ENCODE data around the gene ZDHHC1.
"Not testable (repeated sequence)": the region's sequence is repeated elsewhere in the genome, so short reads cannot be mapped to it uniquely, and the experiment has no call there.

The ZDHHC1 gene

DNA sequence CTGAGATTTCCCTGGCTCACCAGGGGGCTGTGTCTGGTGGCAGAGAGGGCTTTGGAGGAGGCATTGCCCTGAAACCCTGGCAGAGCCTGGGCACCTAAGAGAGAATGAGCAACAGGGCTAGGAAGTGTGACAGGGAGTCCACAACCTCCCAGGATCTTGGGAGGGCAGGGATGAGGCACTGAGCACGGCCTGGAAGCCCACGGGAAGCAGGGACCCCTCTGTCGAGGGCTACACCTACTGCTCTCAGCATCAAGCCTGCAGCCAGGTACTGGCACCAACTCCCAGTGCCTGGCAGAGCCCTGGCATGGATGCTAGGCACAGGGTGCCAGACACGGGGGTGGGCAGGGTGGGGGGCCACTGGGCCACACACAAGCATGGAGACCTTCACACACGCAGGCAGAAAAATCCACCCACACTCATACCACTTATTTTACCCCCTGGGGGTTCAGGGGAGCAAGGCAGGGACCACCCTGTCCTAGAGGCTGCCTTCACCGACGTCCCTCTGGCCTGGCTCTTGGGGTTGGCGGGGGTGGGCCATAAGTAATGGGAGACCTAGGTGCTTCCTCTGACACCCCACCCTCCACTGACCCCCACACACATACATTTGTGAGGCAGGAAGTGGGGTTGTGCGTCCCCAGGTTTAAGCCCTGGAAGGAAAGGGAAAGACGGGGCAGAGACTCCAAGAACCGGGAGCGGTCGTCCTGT is 13.7 kb upstream of the ZDHHC1 start:
- no peak for DNase-seq

GRCh38 chr16:67429053-67429798 is 12.9 kb upstream of the ZDHHC1 start:
- no peak for DNase-seq

DNA sequence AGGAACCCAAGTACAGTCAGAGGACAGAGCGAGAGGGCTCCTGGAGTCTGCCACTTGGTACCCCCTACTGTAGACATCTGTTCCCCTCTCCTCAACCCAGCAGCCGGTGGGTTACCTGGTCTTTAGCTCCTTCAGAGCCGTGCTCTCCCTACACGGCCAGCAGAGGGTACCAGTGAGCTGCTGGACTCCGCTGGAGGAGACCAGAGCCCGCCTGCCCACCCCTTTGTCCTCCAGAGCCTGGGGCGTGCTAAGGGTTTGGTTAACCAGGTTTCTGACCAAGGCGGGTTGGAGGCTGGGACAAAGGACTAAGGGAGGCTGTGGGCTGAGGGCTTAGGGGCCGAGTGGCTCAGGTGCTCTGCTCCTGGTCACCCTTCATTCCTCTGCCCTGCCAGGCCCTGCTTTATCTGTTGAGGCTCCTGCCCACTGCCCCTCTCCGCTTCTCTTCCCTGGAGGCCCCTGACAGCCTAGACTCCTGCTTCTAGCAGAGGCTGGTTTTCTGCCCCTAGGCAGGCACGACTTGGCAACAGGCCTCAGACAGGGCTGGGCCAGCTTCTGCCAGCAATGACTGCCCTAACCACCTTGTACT is 12.0 kb upstream of the ZDHHC1 start:
- peak; percentile 92 for DNase-seq

- no peak for DNase-seq
Observed at GRCh38 chr16:67426950-67427349, 10.7 kb upstream of the ZDHHC1 start.

GRCh38 chr16:67426022-67426421 is 9.7 kb upstream of the ZDHHC1 start:
- no peak for DNase-seq

DNA sequence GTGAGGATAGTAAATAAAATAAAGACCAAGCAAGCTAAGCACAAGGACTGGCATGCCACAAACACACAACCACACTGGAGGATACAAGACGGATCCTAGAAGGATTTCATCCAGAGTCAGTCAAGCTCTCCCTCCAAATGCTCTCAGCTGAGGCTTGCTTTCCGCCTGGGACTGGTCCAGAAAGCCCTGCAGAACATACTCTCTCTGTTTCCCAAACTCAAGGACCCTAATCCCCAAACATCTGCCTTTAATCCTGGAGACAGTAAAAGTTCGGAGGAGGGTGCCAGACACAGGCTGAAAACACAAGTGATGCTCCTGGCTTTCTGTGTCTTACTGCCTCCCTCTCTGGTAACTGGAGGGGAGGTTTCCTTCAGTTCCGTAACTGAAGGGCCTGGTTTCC is 9.3 kb upstream of the ZDHHC1 start:
- DNase-seq = no peak

DNA sequence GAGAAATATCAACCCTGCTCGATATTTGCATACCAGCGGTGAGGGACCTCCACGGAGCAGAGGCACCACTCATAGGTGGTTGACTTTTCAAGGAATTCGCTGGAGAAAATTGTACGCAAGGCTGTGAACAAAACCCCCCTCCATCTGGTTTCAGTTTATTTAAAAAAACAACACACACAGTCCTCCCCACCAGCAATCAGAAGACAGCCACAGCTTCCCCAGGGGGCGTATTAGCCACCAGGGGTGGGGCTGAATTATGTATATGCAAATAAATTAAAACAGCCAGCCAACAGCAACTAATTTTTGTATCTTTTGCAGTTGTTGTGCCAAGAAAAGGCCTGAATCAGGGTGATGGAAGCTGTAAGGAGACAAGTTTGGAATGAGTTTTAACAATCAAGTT is 8.8 kb upstream of the ZDHHC1 start:
- no peak for DNase-seq

GRCh38 chr16:67424261-67424615 is 8.0 kb upstream of the ZDHHC1 start:
- no peak for DNase-seq

GRCh38 chr16:67423611-67424260 is 7.5 kb upstream of the ZDHHC1 start:
- no peak for DNase-seq

DNA sequence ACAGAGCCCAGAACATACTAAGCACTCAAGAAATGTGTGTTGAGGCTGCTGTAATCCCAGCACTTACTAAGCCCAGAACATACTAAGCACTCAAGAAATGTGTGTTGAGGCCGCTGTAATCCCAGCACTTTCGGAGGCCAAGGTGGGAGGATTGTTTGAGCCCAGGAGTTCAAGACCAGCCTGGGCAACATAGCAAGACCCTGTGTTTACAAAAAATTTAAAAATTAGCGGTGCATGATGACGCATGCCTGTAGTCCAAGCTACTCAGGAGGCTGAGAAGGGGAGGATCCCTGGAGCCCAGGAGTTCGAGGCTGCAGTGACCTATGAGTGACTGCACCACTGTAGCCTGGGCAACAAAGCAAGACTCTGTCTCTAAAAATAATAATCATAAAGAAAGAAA is 6.7 kb upstream of the ZDHHC1 start:
- no peak for DNase-seq

DNA sequence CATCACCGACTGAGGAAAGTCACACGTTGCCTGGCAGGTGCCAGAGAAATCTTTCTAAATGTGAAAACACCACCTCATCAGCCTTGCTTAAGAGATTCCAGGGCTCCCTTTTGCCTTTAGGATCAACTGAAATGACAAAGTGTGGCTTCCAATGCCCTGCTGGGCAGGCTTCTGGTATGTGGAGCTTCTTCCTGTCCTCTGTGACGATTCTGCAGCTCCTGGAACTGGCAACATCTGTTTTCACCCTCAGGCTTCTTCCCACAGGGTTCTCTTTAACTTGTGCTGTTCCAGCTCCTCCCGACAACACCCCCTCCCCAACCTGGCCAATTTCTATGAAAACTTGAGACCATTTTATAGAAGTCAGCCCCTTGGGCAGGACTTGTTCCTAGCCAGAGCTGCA is 4.8 kb upstream of the ZDHHC1 start:
- DNase-seq = no peak

DNA sequence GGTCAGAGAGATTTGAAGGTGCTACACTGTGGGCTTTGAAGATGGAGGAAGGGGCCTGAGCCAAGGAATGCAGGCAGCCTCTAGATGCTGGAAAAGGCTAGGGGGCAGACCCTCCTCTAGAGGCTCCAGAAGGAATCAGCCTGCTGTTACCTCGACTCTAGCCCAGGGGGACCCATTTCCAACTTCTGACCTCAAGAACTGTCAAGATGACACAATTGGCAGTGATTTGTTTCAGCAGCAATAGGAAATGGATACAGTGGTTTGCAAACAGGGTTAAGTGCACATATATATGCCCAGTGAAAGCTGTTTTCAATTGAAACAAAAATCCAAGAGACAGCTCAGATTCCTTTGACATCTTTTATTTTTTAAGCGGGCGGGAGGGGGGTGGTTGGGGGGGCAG is 3.7 kb upstream of the ZDHHC1 start:
- no peak for DNase-seq

- DNase-seq = no peak
Observed at GRCh38 chr16:67419502-67419901, 3.2 kb upstream of the ZDHHC1 start.

- DNase-seq = no peak
Observed at GRCh38 chr16:67417333-67418061, 1.2 kb upstream of the ZDHHC1 start.

- not testable (repeated sequence) for DNase-seq
Observed at GRCh38 chr16:67415421-67415820, 856 bp downstream of the ZDHHC1 start.

DNA sequence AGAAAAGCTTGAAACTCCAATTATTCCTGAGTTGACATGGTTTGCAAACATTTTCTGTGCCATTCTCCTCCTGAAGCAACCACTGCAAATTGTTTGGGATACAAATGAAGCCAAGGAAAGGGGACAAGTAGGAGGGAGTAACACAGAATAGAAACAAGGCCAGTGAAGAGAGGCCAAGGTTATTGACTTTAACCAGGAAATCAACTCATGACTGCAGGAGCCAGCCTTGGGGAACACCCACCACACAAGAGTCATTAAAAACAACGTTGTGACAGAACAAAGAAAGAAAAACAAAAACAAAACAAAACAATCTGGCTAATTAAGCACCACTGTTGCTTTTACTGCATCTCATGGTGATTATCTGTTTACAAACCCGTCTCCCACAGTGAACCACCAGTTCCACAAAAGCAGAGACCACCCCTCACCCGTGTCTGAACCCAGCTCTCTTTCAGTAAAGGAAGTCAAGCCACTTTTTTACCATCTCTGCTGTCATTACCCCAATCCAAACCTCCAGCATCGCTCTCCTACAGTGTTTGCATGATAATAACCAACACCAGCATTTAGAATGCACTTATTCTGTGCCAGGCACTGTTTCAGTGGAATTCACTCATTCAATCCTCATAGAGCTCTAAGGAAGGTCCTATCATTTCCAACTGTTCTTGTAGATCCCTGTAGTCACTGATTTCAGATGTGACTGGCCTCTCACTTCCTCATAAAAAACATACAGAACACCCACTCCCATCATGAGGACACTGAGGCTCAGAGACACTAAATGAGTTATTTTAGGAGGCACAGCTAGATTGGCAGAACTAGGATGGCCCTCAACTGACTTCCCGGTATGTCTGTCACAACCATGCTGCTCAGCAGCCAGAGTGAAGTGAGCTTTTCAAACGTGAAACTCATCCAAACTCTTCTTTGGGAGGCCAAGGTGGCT is 2.0 kb downstream of the ZDHHC1 start:
- DNase-seq = no peak

DNA sequence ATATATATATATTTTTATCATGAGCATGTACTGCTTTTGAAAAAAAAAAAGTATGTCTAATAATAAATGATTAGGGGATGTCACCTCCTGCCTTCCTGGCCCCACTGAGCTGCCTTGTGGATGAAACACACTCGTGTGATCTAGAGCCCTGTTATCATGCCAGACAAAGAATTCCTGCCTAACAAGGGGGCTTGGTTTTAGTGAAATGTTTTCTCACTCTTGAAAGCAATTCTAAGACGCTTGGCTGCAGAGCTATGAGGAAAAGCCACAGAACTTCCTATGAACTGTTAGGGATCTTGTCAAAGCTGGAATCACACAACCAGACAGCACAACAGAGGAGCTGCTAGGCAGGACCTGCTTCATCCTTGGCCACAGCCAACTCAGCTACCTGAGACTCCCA is 4.0 kb downstream of the ZDHHC1 start:
- DNase-seq = no peak

DNA sequence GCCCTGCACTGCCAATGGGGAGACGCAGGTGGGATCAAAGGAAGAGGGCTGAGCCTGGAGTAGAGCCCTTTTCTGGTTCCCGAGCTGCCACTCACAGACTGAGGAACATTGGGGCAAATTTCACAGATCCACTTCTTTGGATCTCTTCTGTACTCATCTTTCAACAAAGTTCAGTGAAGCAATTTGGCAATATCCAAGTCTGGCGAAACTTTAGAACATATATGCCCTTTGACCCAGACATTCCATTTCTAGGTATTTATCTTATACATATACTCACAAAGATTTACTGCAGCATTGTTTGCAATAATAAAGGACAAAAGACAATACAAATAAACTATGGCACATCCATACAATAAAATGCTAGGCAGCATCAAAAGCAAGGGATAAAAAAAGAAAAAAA is 4.9 kb downstream of the ZDHHC1 start:
- DNase-seq = no peak

- DNase-seq = no peak
Observed at GRCh38 chr16:67409631-67410030, 6.6 kb downstream of the ZDHHC1 start.

DNA sequence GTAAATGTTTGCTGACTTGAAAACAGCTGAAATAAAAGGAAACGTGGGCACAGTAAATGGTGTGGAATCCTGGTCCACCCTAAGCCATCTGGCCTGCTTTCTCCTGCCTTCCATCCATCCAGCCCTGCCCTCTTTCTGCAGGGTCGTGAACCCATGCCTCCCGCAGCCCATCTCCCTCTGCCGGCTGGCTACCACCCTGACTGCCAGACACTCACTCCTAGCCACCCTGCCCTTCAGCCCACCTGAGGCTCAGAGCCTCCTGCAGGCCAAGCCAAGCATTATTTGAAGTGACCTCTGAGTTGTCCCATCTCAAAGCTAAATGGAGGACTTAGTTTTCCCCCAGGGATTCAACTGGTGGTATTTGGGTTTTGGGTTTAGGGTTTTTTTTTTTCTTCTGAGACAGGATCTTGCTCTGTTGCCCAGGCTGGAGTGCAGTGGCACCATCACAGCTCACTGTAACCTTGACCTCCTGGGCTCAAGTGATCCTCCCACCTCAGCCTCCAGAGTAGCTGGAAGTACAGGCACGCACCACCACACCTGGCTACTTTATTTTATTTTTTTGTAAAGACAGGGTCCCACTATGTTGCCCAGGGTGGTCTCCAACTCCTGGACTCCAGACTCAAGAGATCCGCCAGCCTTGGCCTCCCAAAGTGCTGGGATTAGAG is 8.4 kb downstream of the ZDHHC1 start:
- DNase-seq = no peak

- DNase-seq = no peak
Observed at GRCh38 chr16:67407176-67407787, 9.0 kb downstream of the ZDHHC1 start.
